Amygdala (tissue), 56 donors: ENCODE results near the gene HEMGN.
"Not testable (repeated sequence)": the region's sequence is repeated elsewhere in the genome, so short reads cannot be mapped to it uniquely, and the experiment has no call there.

Experiments used
- DNase-seq, 56 donors: peaks; one replicate each; lab custom pipeline; 2025; lab: John Stamatoyannopoulos, UW

The HEMGN gene

GRCh38 chr9:97966493-97966892 lies 28.5 kb upstream of the HEMGN start:
- no peak for DNase-seq

GRCh38 chr9:97964901-97965300 lies 26.9 kb upstream of the HEMGN start:
- no peak for DNase-seq

- DNase-seq, result no peak
These were observed 25.3 kb upstream of the HEMGN start for GRCh38 chr9:97963232-97963631.

- DNase-seq, result no peak
These were observed 24.6 kb upstream of the HEMGN start for GRCh38 chr9:97962575-97962974.

- DNase-seq, result no peak
These were observed 24.2 kb upstream of the HEMGN start for GRCh38 chr9:97962136-97962535.

GRCh38 chr9:97961361-97961760 lies 23.4 kb upstream of the HEMGN start:
- no peak for DNase-seq

- not testable (repeated sequence) for DNase-seq
These were observed 22.8 kb upstream of the HEMGN start for GRCh38 chr9:97960678-97961328.

- no peak for DNase-seq
These were observed 21.6 kb upstream of the HEMGN start for GRCh38 chr9:97959585-97959984.

- peak in 3 of 56 donors; percentile 2 to 10 (median 5) for DNase-seq
These were observed 21.0 kb upstream of the HEMGN start for GRCh38 chr9:97958812-97959511.

GRCh38 chr9:97956331-97956730 lies 18.4 kb upstream of the HEMGN start:
- DNase-seq, result no peak

GRCh38 chr9:97954550-97954989 lies 16.6 kb upstream of the HEMGN start:
- peak in 1 of 56 donors; percentile 2 for DNase-seq

GRCh38 chr9:97950873-97951272 lies 12.9 kb upstream of the HEMGN start:
- not testable (repeated sequence) for DNase-seq

- not testable (repeated sequence) for DNase-seq
These were observed 9.1 kb upstream of the HEMGN start for GRCh38 chr9:97947094-97947493.

- DNase-seq, result not testable (repeated sequence)
These were observed 7.5 kb upstream of the HEMGN start for GRCh38 chr9:97945470-97945869.

- no peak for DNase-seq
These were observed 6.6 kb upstream of the HEMGN start for GRCh38 chr9:97944612-97945011.

- DNase-seq, result no peak
These were observed 5.4 kb upstream of the HEMGN start for GRCh38 chr9:97943308-97943855.

GRCh38 chr9:97941323-97941722 lies 3.4 kb upstream of the HEMGN start:
- no peak for DNase-seq

GRCh38 chr9:97940741-97941140 lies 2.8 kb upstream of the HEMGN start:
- no peak for DNase-seq

GRCh38 chr9:97940233-97940632 lies 2.3 kb upstream of the HEMGN start:
- DNase-seq, result no peak

GRCh38 chr9:97936998-97937397 lies 974 bp downstream of the HEMGN start:
- DNase-seq, result no peak

- DNase-seq, result no peak
These were observed 2.7 kb downstream of the HEMGN start for GRCh38 chr9:97935276-97935675.
